ENCODE results near the gene S1PR1.

GRCh38 chr1:101262060-101262459, 25.2 kb downstream of the S1PR1 start:
- TF ChIP-seq CTCF (IDR thresholded peaks at IDR 0.05) (no peak), EZH2 (IDR thresholded peaks at IDR 0.05) (no peak), EZH2phosphoT487 (IDR thresholded peaks at IDR 0.05) (no peak)
